Thoracic aorta (tissue), 2 donors: Measurements from ENCODE around the gene P2RY14. TPM values are rescaled to one million over a fixed set of nuclear protein-coding genes. Genes with fewer than 3 reads are reported as not detected.

Experiments
- ATAC-seq: fragments of 150-250 bp; one replicate; pipeline ENCODE4 v1.8.0; 2017; ENCODE audit warnings: low read depth; ENCODE audit not compliant: insufficient number of reproducible peaks, low FRiP score
- DNase-seq: peaks from one replicate; pipeline ENCODE4 v3.0.0-alpha.2; 2020; ENCODE audit warnings: low spot score
- H3K27ac ChIP-seq, 2 donors: fragments of 200-600 bp; sonication (generic); 1 replicate in 1 of 2; 2 replicates in 1 of 2; pipeline ENCODE4 v1.5.1; 2016; ENCODE audit warnings: mild to moderate bottlenecking in 2 of 2, moderate library complexity in 2 of 2
- H3K27me3 ChIP-seq: fragments of 200-600 bp; sonication (generic); replicated peaks from 2 replicates; pipeline ENCODE4 v1.6.0; 2016; ENCODE audit warnings: mild to moderate bottlenecking; ENCODE audit not compliant: insufficient read depth
- H3K36me3 ChIP-seq: fragments of 200-600 bp; sonication (generic); one replicate; pipeline ENCODE4 v1.5.1; 2016
- H3K4me1 ChIP-seq, 2 donors: fragments of 200-600 bp; sonication (generic); 1 replicate in 1 of 2; 2 replicates in 1 of 2; pipeline versions ENCODE4 v1.5.1 to v1.6.0; 2016; ENCODE audit warnings: low read depth in 2 of 2, mild to moderate bottlenecking in 1 of 2; ENCODE audit not compliant: control insufficient read depth in 1 of 2
- H3K4me3 ChIP-seq: fragments of 200-600 bp; sonication (generic); 2 replicates; pipeline ENCODE4 v1.5.1; 2016; ENCODE audit warnings: mild to moderate bottlenecking
- H3K9me3 ChIP-seq: fragments of 200-600 bp; sonication (generic); 2 replicates; pipeline ENCODE4 v1.5.1; 2016
- CTCF ChIP-seq: fragments of 200-600 bp; sonication (generic); IDR thresholded peaks from one replicate; pipeline ENCODE4 v1.5.1; 2019; ENCODE audit warnings: antibody characterized with exemption
- total RNA-seq, 2 donors: library from RNA; depleted of rRNA; stranded (reverse); fragments of >200 nt; gene quantifications; one replicate each; pipeline versions ENCODE4 v1.1.0 to v1.2.3, GENCODE V29; 2016

Gene P2RY14
- 1 to 10 TPM; 2.5 to 4.3 TPM for total RNA-seq

GRCh38 chr3:151278230-151278629 is at the start of gene P2RY14:
TSS of gene P2RY14 (minus strand) at chr3:151278542. CDS start at chr3:151214316, 64,226 bp downstream.
- no peak within 1 kb of the TSS for H3K4me3 ChIP-seq
- DNase-seq, result no peak
- H3K36me3 ChIP-seq, result no peaks in the 10 kb centered on the region
- H3K27me3 ChIP-seq, result no peaks in the 10 kb centered on the region
- TF ChIP-seq CTCF, result no peak
- no peaks in the 10 kb centered on the region for H3K4me1 ChIP-seq
- H3K9me3 ChIP-seq, result no peaks in the 10 kb centered on the region
- ATAC-seq, result no peak
- no peak within 1 kb of the TSS for H3K27ac ChIP-seq

DNA sequence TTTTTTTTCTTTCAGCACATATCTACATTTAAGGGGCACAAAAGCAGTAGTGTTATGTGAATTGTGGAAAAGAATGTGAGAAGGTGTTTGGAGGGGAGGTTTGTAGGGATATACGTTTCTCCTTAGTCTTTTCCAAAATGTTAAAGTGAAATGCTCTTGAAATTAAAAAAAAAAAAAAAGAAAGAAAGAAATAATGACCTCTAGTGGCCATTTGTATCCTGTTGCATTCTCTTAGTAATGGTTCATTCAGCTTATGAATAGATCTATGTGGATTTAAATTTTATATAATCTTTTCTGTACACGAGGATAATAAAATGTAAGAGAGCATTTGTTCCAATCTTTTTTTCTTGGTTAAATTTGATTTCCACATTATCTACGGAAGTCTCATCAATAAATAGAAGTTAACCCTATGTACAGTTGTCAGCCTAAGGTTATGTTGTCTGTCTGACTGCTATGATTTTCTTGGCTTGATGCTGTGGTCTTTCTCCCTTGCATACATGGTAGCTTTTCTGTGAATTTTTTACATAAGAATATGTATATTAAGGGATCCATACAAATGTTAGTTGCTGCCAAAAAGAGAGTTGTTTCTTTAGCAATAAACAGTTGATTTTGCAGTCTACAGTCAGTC is 49.3 kb upstream of the P2RY14 start:
- H3K27me3 ChIP-seq, result no peaks in the 10 kb centered on the region
- no peak overlapping the region for H3K27ac ChIP-seq
- H3K4me3 ChIP-seq, result peak overlapping the region; percentile 46
- H3K4me1 ChIP-seq, result no peaks in the 10 kb centered on the region
- H3K36me3 ChIP-seq, result no peaks in the 10 kb centered on the region
- DNase-seq, result no peak
- H3K9me3 ChIP-seq, result no peaks in the 10 kb centered on the region
- no peak for ATAC-seq
- TF ChIP-seq CTCF, result peak; percentile 38

DNA sequence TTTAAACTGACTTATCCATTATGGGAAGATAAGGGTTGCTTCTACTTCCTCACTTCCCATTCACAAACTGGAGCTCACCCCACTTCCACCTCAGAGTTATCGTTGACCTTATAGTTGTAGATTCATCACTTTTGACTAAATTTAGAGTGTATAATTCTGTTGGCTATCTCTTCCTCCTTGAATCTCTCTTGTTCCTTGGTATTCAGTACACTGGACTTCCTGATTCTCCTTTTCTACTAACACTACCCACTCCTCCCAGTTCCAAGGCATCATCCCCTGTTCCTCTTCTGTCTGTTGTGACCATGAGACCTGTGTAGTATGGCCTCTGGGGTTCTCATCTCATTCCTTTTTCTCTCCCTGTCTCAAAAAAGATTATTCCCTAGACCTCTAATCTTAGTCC is 44.2 kb upstream of the P2RY14 start:
- Histone ChIP-seq H3K27ac (no peak overlapping the region), H3K4me1 (no peaks in the 10 kb centered on the region), H3K36me3 (no peaks in the 10 kb centered on the region), H3K4me3 (no peak overlapping the region), H3K27me3 (no peaks in the 10 kb centered on the region), H3K9me3 (no peaks in the 10 kb centered on the region)
- DNase-seq (no peak), ATAC-seq (no peak)
- no peak for TF ChIP-seq CTCF

- no peaks in the 10 kb centered on the region for H3K27me3 ChIP-seq
- no peak overlapping the region for H3K4me3 ChIP-seq
- no peaks in the 10 kb centered on the region for H3K9me3 ChIP-seq
- no peak for ATAC-seq
- no peak for DNase-seq
- no peak for TF ChIP-seq CTCF
- H3K36me3 ChIP-seq, result no peaks in the 10 kb centered on the region
- H3K27ac ChIP-seq, result no peak overlapping the region
- H3K4me1 ChIP-seq, result no peaks in the 10 kb centered on the region
These were observed 43.2 kb upstream of the P2RY14 start for GRCh38 chr3:151321526-151321925.

DNA sequence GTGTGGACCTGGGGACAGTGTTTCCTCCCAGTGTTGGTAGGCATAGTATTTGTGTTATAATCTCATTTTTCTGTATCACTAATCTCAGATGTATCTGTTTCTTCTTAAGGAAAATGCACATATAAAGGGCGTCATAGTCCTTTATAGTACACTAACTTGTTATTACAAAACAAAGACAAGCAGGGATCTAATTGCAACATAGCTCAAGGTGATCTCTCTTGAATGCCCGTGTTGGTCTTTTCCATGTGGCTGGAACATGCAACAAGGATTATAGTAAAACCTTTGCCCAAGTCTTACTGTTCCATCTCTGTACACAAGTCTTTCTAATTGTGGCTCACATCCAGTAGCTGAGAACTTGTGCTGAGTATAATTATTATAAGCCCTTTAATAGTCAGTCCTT is 41.8 kb upstream of the P2RY14 start:
- Histone ChIP-seq H3K4me1 (no peaks in the 10 kb centered on the region), H3K27me3 (no peaks in the 10 kb centered on the region), H3K27ac (no peak overlapping the region), H3K4me3 (no peak overlapping the region), H3K36me3 (no peaks in the 10 kb centered on the region), H3K9me3 (no peaks in the 10 kb centered on the region)
- ATAC-seq (no peak), DNase-seq (no peak)
- TF ChIP-seq CTCF, result no peak
